ENCODE data around the gene NBEAL1. TPM values are rescaled to one million over a fixed set of nuclear protein-coding genes. Genes with fewer than 3 reads are reported as not detected.
"Not testable (repeated sequence)": the region's sequence is repeated elsewhere in the genome, so short reads cannot be mapped to it uniquely, and the experiment has no call there.

The NBEAL1 gene
- total and polyA plus RNA-seq, 9 donors = 4.6 to 36.2 (median 26.2) TPM

DNA sequence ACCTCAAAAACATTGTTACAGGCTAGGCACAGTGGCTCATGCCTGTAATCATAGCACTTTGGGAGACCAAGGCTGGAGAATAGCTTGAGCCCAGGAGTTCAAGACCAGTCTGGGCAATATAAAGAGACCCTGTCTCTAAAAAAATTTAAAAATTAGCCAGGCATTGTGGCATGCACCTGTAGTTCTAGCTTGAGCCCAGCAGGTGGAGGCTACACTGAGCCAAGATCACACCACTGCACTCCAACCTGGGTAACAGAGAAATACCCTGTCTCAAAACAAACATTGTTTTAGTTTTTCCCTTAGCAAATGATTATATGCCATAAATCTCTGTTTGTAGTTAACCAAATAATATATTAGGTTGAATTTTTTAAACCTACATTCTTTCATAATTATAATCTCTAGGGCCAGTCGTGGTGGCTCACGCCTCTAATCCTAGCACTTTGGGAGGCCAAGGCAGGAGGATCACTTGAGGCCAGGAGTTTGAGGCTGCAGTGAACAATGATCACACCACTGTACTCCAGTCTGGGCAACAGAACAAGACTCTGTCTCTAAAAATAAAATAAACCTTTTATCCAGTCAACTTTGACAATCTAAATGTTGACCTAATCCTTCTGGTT, 210.9 kb downstream of the NBEAL1 start:
- H3K36me3 ChIP-seq = no peaks in the 10 kb centered on the region
- intact Hi-C loops (cut with DNase I) = no loop called here
- H3K4me3 ChIP-seq = no peak overlapping the region
- TF ChIP-seq POLR2A (IDR thresholded peaks at IDR 0.05) = no peak
- TF ChIP-seq, protein P1, sequence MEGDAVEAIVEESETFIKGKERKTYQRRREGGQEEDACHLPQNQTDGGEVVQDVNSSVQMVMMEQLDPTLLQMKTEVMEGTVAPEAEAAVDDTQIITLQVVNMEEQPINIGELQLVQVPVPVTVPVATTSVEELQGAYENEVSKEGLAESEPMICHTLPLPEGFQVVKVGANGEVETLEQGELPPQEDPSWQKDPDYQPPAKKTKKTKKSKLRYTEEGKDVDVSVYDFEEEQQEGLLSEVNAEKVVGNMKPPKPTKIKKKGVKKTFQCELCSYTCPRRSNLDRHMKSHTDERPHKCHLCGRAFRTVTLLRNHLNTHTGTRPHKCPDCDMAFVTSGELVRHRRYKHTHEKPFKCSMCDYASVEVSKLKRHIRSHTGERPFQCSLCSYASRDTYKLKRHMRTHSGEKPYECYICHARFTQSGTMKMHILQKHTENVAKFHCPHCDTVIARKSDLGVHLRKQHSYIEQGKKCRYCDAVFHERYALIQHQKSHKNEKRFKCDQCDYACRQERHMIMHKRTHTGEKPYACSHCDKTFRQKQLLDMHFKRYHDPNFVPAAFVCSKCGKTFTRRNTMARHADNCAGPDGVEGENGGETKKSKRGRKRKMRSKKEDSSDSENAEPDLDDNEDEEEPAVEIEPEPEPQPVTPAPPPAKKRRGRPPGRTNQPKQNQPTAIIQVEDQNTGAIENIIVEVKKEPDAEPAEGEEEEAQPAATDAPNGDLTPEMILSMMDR (IDR thresholded peaks at IDR 0.05) = peak in 1 of 3 donors; percentile 26
- no peaks in the 10 kb centered on the region for H3K4me1 ChIP-seq (ENCODE audit: insufficient read depth)
- H3K27me3 ChIP-seq = no peaks in the 10 kb centered on the region
- DNase-seq = no peak
- 93 to 94% (median 93%) methylated on average over 2 of the region's 2 CpGs for WGBS, 3 donors
- H3K27ac ChIP-seq = no peak overlapping the region
- H3K9me3 ChIP-seq = no peaks in the 10 kb centered on the region

DNA sequence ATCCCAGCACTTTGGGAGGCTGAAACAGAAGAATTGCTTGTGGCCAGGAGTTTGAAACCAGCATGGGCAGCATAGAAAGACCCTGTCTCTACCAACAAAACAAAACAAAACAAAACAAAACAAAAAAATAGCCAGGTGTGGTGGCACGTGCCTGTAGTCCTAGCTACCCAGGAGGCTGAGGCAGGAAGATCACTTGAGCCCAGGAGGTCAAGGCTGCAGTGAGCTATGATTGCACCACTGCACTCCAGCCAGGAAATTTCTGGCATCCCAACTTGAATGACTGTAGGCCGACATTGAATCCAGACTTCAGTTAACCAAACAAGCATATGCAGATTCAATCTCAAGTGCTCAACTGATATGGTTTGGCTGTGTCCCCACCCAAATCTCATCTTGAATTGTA, 215.0 kb downstream of the NBEAL1 start:
- H3K9me3 ChIP-seq; H3K4me1 ChIP-seq (ENCODE audit: insufficient read depth); DNase-seq; H3K27me3 ChIP-seq; intact Hi-C loops (cut with DNase I); H3K4me3 ChIP-seq; H3K27ac ChIP-seq; H3K36me3 ChIP-seq: not testable (repeated sequence)
- WGBS, 3 donors = 59 to 79% (median 63%) methylated on average over 2 of the region's 2 CpGs

DNA sequence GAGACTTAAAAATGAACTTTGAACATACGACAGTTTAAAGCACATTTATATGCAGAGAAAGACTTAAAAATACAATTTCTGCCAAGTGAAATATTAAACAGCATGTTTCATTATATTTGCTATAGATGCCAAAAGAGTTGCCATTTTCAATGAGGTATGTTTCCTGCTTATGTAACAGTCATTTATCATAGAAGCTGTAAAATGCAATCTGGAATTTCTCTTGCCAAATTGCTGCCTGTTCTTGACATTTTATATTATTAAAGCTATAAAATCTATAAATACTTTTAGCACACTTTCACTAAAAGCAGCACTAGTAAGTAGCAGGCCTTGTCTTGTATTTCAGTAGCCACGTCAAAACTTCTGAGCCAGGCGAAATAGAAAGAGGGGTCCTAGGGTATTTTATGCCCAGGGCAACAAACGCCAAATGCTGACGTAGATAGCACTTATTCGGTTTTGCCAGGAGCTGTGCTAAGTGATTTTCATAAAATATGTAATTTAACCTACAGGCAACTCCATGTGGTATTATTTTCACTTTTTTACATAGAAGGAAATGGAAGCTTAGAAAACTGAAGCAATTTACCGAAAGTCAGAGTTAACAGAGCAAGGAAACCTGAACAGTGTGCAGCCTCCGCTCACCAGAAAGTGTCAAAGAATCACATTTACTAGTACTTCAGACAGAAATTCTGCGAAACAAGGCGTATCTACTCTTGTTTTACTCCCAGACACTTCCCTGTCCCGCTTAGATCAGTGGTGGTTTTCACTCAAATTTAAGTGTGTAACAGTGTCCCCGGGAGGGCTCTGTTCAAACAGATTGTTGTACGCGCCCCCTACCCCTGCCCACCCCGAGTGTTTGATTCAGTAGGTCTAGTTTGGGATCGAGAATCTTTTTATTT, 222.9 kb downstream of the NBEAL1 start:
- Histone ChIP-seq H3K27ac (no peak overlapping the region), H3K9me3 (no peaks in the 10 kb centered on the region), H3K4me3 (peak overlapping the region; percentile 89), H3K27me3 (no peaks in the 10 kb centered on the region), H3K36me3 (no peaks in the 10 kb centered on the region), H3K4me1 (ENCODE audit: insufficient read depth) (peaks cover 10% of the 10 kb centered on the region)
- TF ChIP-seq EP300 (IDR thresholded peaks at IDR 0.05) = no peak
- TF ChIP-seq, protein P1 (IDR thresholded peaks at IDR 0.05) = no peak
- no peak for TF ChIP-seq POLR2A (IDR thresholded peaks at IDR 0.05)
- WGBS, 3 donors = 61 to 81% (median 74%) methylated on average over 16 of the region's 16 CpGs
- no peak for DNase-seq
- intact Hi-C loops (cut with DNase I) = loop anchor here in 1 of 4 donors (2.0 to 5.0 kb wide), 2 partner anchors 91 to 215 kb away; partner anchors contain the start of gene ABI2

DNA sequence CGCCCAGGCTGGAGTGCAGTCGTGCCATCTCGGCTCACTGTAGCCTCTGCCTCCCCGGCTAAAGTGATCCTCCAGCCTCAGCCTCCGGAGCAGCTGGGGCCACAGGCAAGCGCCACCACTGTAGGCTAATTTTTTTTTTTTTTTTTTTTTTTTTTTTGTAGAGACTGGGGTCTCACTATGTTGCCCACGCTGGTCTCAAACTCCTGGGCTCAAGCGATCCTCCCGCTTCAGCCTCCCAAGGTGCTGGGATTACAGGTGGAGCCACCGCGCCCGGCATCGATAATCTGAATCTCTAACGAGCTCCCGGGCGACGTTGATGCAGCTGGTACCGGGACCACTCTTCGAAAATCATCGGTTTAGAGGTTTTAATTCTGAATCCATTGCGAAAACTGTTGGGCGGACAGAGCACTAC, 223.6 kb downstream of the NBEAL1 start:
- Histone ChIP-seq H3K36me3 (no peaks in the 10 kb centered on the region), H3K9me3 (no peaks in the 10 kb centered on the region), H3K4me3 (peak overlapping the region; percentile 89), H3K27me3 (no peaks in the 10 kb centered on the region), H3K27ac (peak overlapping the region; percentile 96 to 97), H3K4me1 (ENCODE audit: insufficient read depth) (peaks cover 10% of the 10 kb centered on the region)
- no peak for DNase-seq
- WGBS, 3 donors = 7 to 17% (median 17%) methylated on average over 22 of the region's 22 CpGs
- intact Hi-C loops (cut with DNase I) = loop anchor here in 1 of 4 donors (2.0 to 5.0 kb wide), 2 partner anchors 91 to 214 kb away; partner anchors contain the start of gene ABI2
- TF ChIP-seq EP300 (IDR thresholded peaks at IDR 0.05) (no peak), POLR2A (IDR thresholded peaks at IDR 0.05) (no peak)
- TF ChIP-seq, protein P1 (IDR thresholded peaks at IDR 0.05) = no peak

Data from ovary (tissue), 9 donors.